HUES6 (cell line): ENCODE data around the gene RBMXL3.

Experiments
- H3K27ac ChIP-seq: 2 replicates; pipeline ENCODE4 v1.7.0; 2013; ENCODE audit warnings: low read depth, mild to moderate bottlenecking, low read length, inconsistent platforms
- H3K27me3 ChIP-seq: 2 replicates; pipeline ENCODE4 v1.6.1; 2013; ENCODE audit warnings: low read length; ENCODE audit not compliant: control insufficient read depth, insufficient read depth
- H3K36me3 ChIP-seq: 2 replicates; pipeline ENCODE4 v1.6.1; 2013; ENCODE audit warnings: low read length; ENCODE audit not compliant: control insufficient read depth, insufficient read depth
- H3K4me1 ChIP-seq: 2 replicates; pipeline ENCODE4 v1.6.1; 2013; ENCODE audit warnings: low read length; ENCODE audit not compliant: control insufficient read depth, insufficient read depth
- H3K4me3 ChIP-seq: 2 replicates; pipeline ENCODE4 v1.5.1; 2013; ENCODE audit warnings: low read depth, low read length
- H3K9ac ChIP-seq: one replicate; pipeline ENCODE4 v1.6.1; 2013; ENCODE audit warnings: mild to moderate bottlenecking, low read length
- H3K9me3 ChIP-seq: 2 replicates; pipeline ENCODE4 v1.6.1; 2013; ENCODE audit warnings: low read depth, low read length; ENCODE audit not compliant: control insufficient read depth, insufficient read depth

RBMXL3 gene

GRCh38 chrX:115189110-115189509 is at the start of gene RBMXL3:
Gene RBMXL3 (plus strand): TSS chrX:115189410. CDS start chrX:115189442, 32 bp downstream.
- no peak within 1 kb of the TSS for H3K9ac ChIP-seq
- no peaks in the 10 kb centered on the region for H3K4me1 ChIP-seq
- no peak within 1 kb of the TSS for H3K4me3 ChIP-seq
- no peaks in the 10 kb centered on the region; the same call in 1 of the 2 replicates for H3K27me3 ChIP-seq
- H3K27ac ChIP-seq, result no peak within 1 kb of the TSS
- peaks cover 3% of the 10 kb centered on the region; the same call in 1 of the 2 replicates for H3K36me3 ChIP-seq
- H3K9me3 ChIP-seq, result peaks cover 29% of the 10 kb centered on the region

- Histone ChIP-seq H3K27ac (no peak overlapping the region), H3K4me1 (peaks cover 6% of the 10 kb centered on the region; the same call in 1 of the 2 replicates), H3K27me3 (no peaks in the 10 kb centered on the region; the same call in 1 of the 2 replicates), H3K36me3 (peaks cover 7% of the 10 kb centered on the region), H3K9ac (no peak overlapping the region), H3K9me3 (peaks cover 8% of the 10 kb centered on the region; the same call in 1 of the 2 replicates), H3K4me3 (no peak overlapping the region)
These were observed 47.2 kb upstream of the RBMXL3 start for GRCh38 chrX:115142057-115142456.

GRCh38 chrX:115147220-115147619 is 42.0 kb upstream of the RBMXL3 start:
- Histone ChIP-seq H3K9ac (no peak overlapping the region), H3K4me3 (no peak overlapping the region), H3K4me1 (no peaks in the 10 kb centered on the region), H3K27me3 (no peaks in the 10 kb centered on the region; the same call in 1 of the 2 replicates), H3K27ac (no peak overlapping the region), H3K9me3 (peaks cover 3% of the 10 kb centered on the region; the same call in 1 of the 2 replicates), H3K36me3 (no peaks in the 10 kb centered on the region; the same call in 1 of the 2 replicates)

- no peak overlapping the region for H3K4me3 ChIP-seq
- H3K4me1 ChIP-seq, result peaks cover 13% of the 10 kb centered on the region
- H3K9me3 ChIP-seq, result no peaks in the 10 kb centered on the region
- H3K27ac ChIP-seq, result no peak overlapping the region
- no peak overlapping the region for H3K9ac ChIP-seq
- no peaks in the 10 kb centered on the region for H3K36me3 ChIP-seq
- H3K27me3 ChIP-seq, result peaks cover 51% of the 10 kb centered on the region
These were observed 16.0 kb upstream of the RBMXL3 start for GRCh38 chrX:115173181-115173580.

- Histone ChIP-seq H3K27ac (no peak overlapping the region), H3K9ac (no peak overlapping the region), H3K4me1 (peaks cover 23% of the 10 kb centered on the region), H3K27me3 (peaks cover 53% of the 10 kb centered on the region), H3K36me3 (no peaks in the 10 kb centered on the region), H3K4me3 (no peak overlapping the region), H3K9me3 (no peaks in the 10 kb centered on the region)
These were observed 14.7 kb upstream of the RBMXL3 start for GRCh38 chrX:115174548-115174947.

GRCh38 chrX:115177932-115178331 is 11.3 kb upstream of the RBMXL3 start:
- Histone ChIP-seq H3K36me3 (no peaks in the 10 kb centered on the region), H3K27me3 (peaks cover 34% of the 10 kb centered on the region), H3K9ac (no peak overlapping the region), H3K4me3 (no peak overlapping the region), H3K9me3 (no peaks in the 10 kb centered on the region), H3K4me1 (peaks cover 20% of the 10 kb centered on the region), H3K27ac (no peak overlapping the region)

- Histone ChIP-seq H3K27me3 (peaks cover 32% of the 10 kb centered on the region), H3K9ac (no peak overlapping the region), H3K4me3 (no peak overlapping the region), H3K4me1 (peaks cover 17% of the 10 kb centered on the region), H3K36me3 (no peaks in the 10 kb centered on the region), H3K9me3 (no peaks in the 10 kb centered on the region), H3K27ac (no peak overlapping the region)
These were observed 10.7 kb upstream of the RBMXL3 start for GRCh38 chrX:115178473-115178872.

- Histone ChIP-seq H3K27ac (no peak overlapping the region), H3K4me1 (peaks cover 2% of the 10 kb centered on the region), H3K4me3 (no peak overlapping the region), H3K27me3 (peaks cover 2% of the 10 kb centered on the region; the same call in 1 of the 2 replicates), H3K36me3 (no peaks in the 10 kb centered on the region), H3K9ac (no peak overlapping the region), H3K9me3 (no peaks in the 10 kb centered on the region)
These were observed 5.2 kb upstream of the RBMXL3 start for GRCh38 chrX:115183980-115184379.

GRCh38 chrX:115189646-115190635 is 731 bp downstream of the RBMXL3 start:
- H3K9me3 ChIP-seq, result peaks cover 29% of the 10 kb centered on the region
- H3K4me3 ChIP-seq, result no peak overlapping the region
- peaks cover 3% of the 10 kb centered on the region; the same call in 1 of the 2 replicates for H3K36me3 ChIP-seq

GRCh38 chrX:115190636-115191489 is 1.7 kb downstream of the RBMXL3 start:
- peaks cover 29% of the 10 kb centered on the region for H3K9me3 ChIP-seq

More at GRCh38 chrX:115189646-115190635, 731 bp downstream of the RBMXL3 start:
- Histone ChIP-seq H3K27me3 (no peaks in the 10 kb centered on the region; the same call in 1 of the 2 replicates), H3K9ac (no peak overlapping the region), H3K27ac (no peak overlapping the region), H3K4me1 (no peaks in the 10 kb centered on the region)

More at GRCh38 chrX:115190636-115191489, 1.7 kb downstream of the RBMXL3 start:
- Histone ChIP-seq H3K27me3 (no peaks in the 10 kb centered on the region; the same call in 1 of the 2 replicates), H3K4me3 (no peak overlapping the region), H3K4me1 (no peaks in the 10 kb centered on the region), H3K9ac (no peak overlapping the region), H3K36me3 (peaks cover 3% of the 10 kb centered on the region; the same call in 1 of the 2 replicates), H3K27ac (no peak overlapping the region)
